Natural killer cell (primary cell): ENCODE results near the gene WFDC9. TPM values are rescaled to one million over a fixed set of nuclear protein-coding genes. Genes with fewer than 3 reads are reported as not detected.

Experiments
- ATAC-seq, 3 donors: fragments of 150-1000 bp in 2 of 3; fragments of 200-7000 bp in 1 of 3; cut with Tn5 transposase; 1 replicate in 1 of 3; 2 replicates in 2 of 3; pipeline ENCODE4 v1.10.0; 2021; ENCODE audit warnings: mild to moderate bottlenecking in 2 of 3, moderate library complexity in 2 of 3
- DNase-seq, 2 donors: peaks; one replicate each; pipeline versions ENCODE4 v3.0.0 to v3.0.0-alpha.2; 2013 to 2021; ENCODE audit warnings: mixed read lengths in 1 of 2
- H3K27ac ChIP-seq: one replicate; pipeline ENCODE4 v1.5.1; 2013; ENCODE audit warnings: mild to moderate bottlenecking, low read length
- H3K27me3 ChIP-seq: one replicate; pipeline ENCODE4 v1.6.1; 2013; ENCODE audit warnings: low read length; ENCODE audit not compliant: control insufficient read depth, insufficient read depth
- H3K36me3 ChIP-seq: one replicate; pipeline ENCODE4 v1.6.1; 2013; ENCODE audit warnings: low read length; ENCODE audit not compliant: control insufficient read depth, insufficient read depth
- H3K4me1 ChIP-seq: one replicate; pipeline ENCODE4 v1.6.1; 2013; ENCODE audit warnings: low read length; ENCODE audit not compliant: control insufficient read depth, insufficient read depth
- H3K4me3 ChIP-seq: one replicate; pipeline ENCODE4 v1.5.1; 2013; ENCODE audit warnings: low read length
- H3K9me3 ChIP-seq: one replicate; pipeline ENCODE4 v1.6.1; 2013; ENCODE audit warnings: low read length; ENCODE audit not compliant: control insufficient read depth, insufficient read depth
- H3K27ac Mint-ChIP-seq, 2 donors: one replicate each; pipeline ENCODE4 v1.8.0; 2022; ENCODE audit warnings: mild to moderate bottlenecking in 2 of 2, mixed read lengths in 2 of 2, moderate library complexity in 1 of 2
- H3K27me3 Mint-ChIP-seq, 2 donors: one replicate each; pipeline ENCODE4 v1.8.0; 2022; ENCODE audit warnings: low read depth in 2 of 2, mixed read lengths in 2 of 2
- H3K36me3 Mint-ChIP-seq: one replicate; pipeline ENCODE4 v1.8.0; 2022; ENCODE audit warnings: mixed read lengths
- H3K4me1 Mint-ChIP-seq, 2 donors: one replicate each; pipeline ENCODE4 v1.8.0; 2022; ENCODE audit warnings: mixed read lengths in 2 of 2
- H3K4me3 Mint-ChIP-seq: one replicate; pipeline ENCODE4 v1.8.0; 2022; ENCODE audit warnings: mild to moderate bottlenecking, moderate library complexity, mixed read lengths
- H3K9me3 Mint-ChIP-seq, 2 donors: one replicate each; pipeline ENCODE4 v1.8.0; 2022; ENCODE audit warnings: mixed read lengths in 2 of 2
- CTCF ChIP-seq: fragments of 200-600 bp; IDR thresholded peaks from one replicate; pipeline ENCODE4 v1.8.0; 2022; ENCODE audit warnings: antibody characterized with exemption
- WGBS: methylation state at CpG from one replicate; pipeline ENCODE4 v1.1.7; 2013; ENCODE audit warnings: missing lambda C conversion rate; ENCODE audit not compliant: insufficient coverage; 5-methylcytosine and 5-hydroxymethylcytosine counted together
- intact Hi-C: fragments of 100-400 bp; cut with micrococcal nuclease; formaldehyde crosslinking; loops from one replicate; pipeline ENCODE4 v1.14.2; 2022
- total RNA-seq, 4 donors: library from RNA; stranded (reverse); fragments of 120-200 nt in 1 of 4; gene quantifications; one replicate each; pipeline versions ENCODE4 v1.2.3 to v1.2.4, GENCODE V29; 2013 to 2022

WFDC9 gene
- total RNA-seq, 3 donors from 2014 or later (not counting 1 experiment from before 2014, with no cell fraction given) = not detected

DNA sequence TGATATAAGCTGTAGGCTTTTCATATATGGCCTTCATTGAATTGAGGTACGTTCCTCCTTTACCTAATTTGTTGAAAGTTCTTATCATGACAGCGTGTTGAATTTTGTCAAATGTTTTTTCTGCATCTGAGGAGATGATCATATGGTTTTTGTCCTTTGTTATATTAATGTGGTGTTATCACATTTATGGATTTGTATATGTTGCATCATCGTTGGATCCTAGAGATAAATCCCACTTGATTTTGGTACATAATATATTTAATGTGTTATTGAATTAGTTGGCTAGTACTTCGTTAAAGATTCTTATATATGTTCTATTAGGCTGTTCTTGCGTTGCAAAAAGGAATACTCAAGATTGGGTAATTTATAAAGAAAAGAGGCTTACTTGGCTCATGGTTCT is 8.6 kb upstream of the WFDC9 start:
- Histone ChIP-seq H3K4me3 (no peak overlapping the region), H3K27me3 (no peaks in the 10 kb centered on the region), H3K27ac (no peak overlapping the region), H3K36me3 (no peaks in the 10 kb centered on the region), H3K4me1 (no peaks in the 10 kb centered on the region), H3K9me3 (no peaks in the 10 kb centered on the region)
- H3K36me3 Mint-ChIP-seq = no peaks in the 10 kb centered on the region
- no peaks in the 10 kb centered on the region for H3K4me1 Mint-ChIP-seq
- H3K27me3 Mint-ChIP-seq = peaks cover 10 to 47% of the 10 kb centered on the region in 2 donors
- H3K4me3 Mint-ChIP-seq = no peak overlapping the region
- intact Hi-C loops = no loop called here
- ATAC-seq (no peak), DNase-seq (no peak)
- no peak for TF ChIP-seq CTCF
- H3K9me3 Mint-ChIP-seq = no peaks in the 10 kb centered on the region
- no peak overlapping the region for H3K27ac Mint-ChIP-seq
- 92% methylated on average over 5 of the region's 5 CpGs for WGBS

- no peak overlapping the region for H3K4me3 ChIP-seq
- Mint-ChIP-seq H3K27ac (no peak overlapping the region), H3K4me3 (no peak overlapping the region), H3K27me3 (peaks cover 20 to 49% of the 10 kb centered on the region in 2 donors), H3K36me3 (no peaks in the 10 kb centered on the region), H3K9me3 (no peaks in the 10 kb centered on the region), H3K4me1 (no peaks in the 10 kb centered on the region)
- H3K9me3 ChIP-seq = no peaks in the 10 kb centered on the region
- no peak overlapping the region for H3K27ac ChIP-seq
- DNase-seq (no peak), ATAC-seq (no peak)
- WGBS = 86% methylated on average over 1 of the region's 1 CpG
- H3K36me3 ChIP-seq = no peaks in the 10 kb centered on the region
- intact Hi-C loops = no loop called here
- no peaks in the 10 kb centered on the region for H3K27me3 ChIP-seq
- H3K4me1 ChIP-seq = no peaks in the 10 kb centered on the region
- TF ChIP-seq CTCF = no peak
These were observed 5.4 kb upstream of the WFDC9 start for GRCh38 chr20:45636513-45636912.

DNA sequence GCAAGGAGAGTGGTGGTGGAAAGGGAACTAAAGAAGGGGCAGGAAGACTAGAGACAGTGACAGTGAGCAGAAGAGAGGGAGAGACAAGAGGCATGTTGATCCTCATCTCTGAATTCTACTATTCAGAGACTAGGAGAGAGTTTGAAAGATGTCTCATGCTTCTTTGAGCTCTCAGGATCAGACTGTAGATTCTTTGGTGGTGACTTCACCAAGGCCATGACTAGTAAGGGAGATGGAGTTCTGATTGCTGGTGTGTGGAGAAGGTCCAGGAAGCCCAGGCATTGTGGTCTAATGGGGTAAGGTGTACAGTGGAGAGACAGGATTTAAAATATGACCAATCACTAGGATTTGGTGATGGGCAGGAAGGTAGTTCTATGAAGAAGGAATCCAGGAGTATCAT is 713 bp downstream of the WFDC9 start:
- H3K36me3 ChIP-seq = no peaks in the 10 kb centered on the region
- H3K9me3 Mint-ChIP-seq = no peaks in the 10 kb centered on the region
- ATAC-seq = no peak
- no peaks in the 10 kb centered on the region for H3K9me3 ChIP-seq
- DNase-seq = no peak
- intact Hi-C loops = no loop called here
- no peaks in the 10 kb centered on the region for H3K4me1 ChIP-seq
- no peak overlapping the region for H3K4me3 ChIP-seq
- H3K36me3 Mint-ChIP-seq = no peaks in the 10 kb centered on the region
- no peak for TF ChIP-seq CTCF
- no peak overlapping the region for H3K27ac ChIP-seq
- no peak overlapping the region for H3K27ac Mint-ChIP-seq
- H3K4me1 Mint-ChIP-seq = no peaks in the 10 kb centered on the region
- H3K27me3 ChIP-seq = peaks cover 2% of the 10 kb centered on the region
- H3K4me3 Mint-ChIP-seq = no peak overlapping the region
- peaks cover 33 to 57% of the 10 kb centered on the region in 2 donors for H3K27me3 Mint-ChIP-seq

- H3K9me3 Mint-ChIP-seq = no peaks in the 10 kb centered on the region
- no peaks in the 10 kb centered on the region for H3K36me3 Mint-ChIP-seq
- intact Hi-C loops = no loop called here
- ATAC-seq = peak; percentile 62 to 78 (median 69)
- DNase-seq = peak in 1 of 2 donors; percentile 41
- WGBS = 11% methylated on average over 9 of the region's 9 CpGs
- peak; percentile 44 for TF ChIP-seq CTCF
- H3K4me1 ChIP-seq = no peaks in the 10 kb centered on the region
- H3K36me3 ChIP-seq = no peaks in the 10 kb centered on the region
- H3K27ac Mint-ChIP-seq = no peak within 1 kb of the TSS
- no peak within 1 kb of the TSS for H3K4me3 ChIP-seq
- H3K4me3 Mint-ChIP-seq = no peak within 1 kb of the TSS
- H3K4me1 Mint-ChIP-seq = no peaks in the 10 kb centered on the region
- no peak within 1 kb of the TSS for H3K27ac ChIP-seq
- peaks cover 2% of the 10 kb centered on the region for H3K27me3 ChIP-seq
- no peaks in the 10 kb centered on the region for H3K9me3 ChIP-seq
- H3K27me3 Mint-ChIP-seq = peaks cover 37 to 64% of the 10 kb centered on the region in 2 donors
These were observed 1.5 kb downstream of the WFDC9 start, which contains the start of gene WFDC10A for GRCh38 chr20:45629496-45630100. TSS of gene WFDC10A (plus strand) at chr20:45629739. CDS start at chr20:45629814, 75 bp downstream.
